Trophoblast cell (in vitro differentiated cells and primary cell): ENCODE measurements around the gene P2RX6. TPM values are rescaled to one million over a fixed set of nuclear protein-coding genes. Genes with fewer than 3 reads are reported as not detected.
A peak's percentile ranks its signal among the peaks of the same experiment; 100 is the strongest.

Experiments used
- DNase-seq, 2 donors: peaks; one replicate each; pipeline ENCODE4 v3.0.0-alpha.2; 2016
- H2AFZ ChIP-seq: 2 replicates; pipeline ENCODE4 v1.6.1; 2013; ENCODE audit warnings: low read length, moderate library complexity, mild to moderate bottlenecking; ENCODE audit not compliant: insufficient read depth, poor library complexity
- H2AK5ac ChIP-seq: 2 replicates; pipeline ENCODE4 v1.6.1; 2013; ENCODE audit warnings: mild to moderate bottlenecking, low read length
- H2BK120ac ChIP-seq: 2 replicates; pipeline ENCODE4 v1.6.1; 2013; ENCODE audit warnings: low read length, mild to moderate bottlenecking, moderate library complexity; ENCODE audit not compliant: insufficient read depth, poor library complexity
- H2BK12ac ChIP-seq: 2 replicates; pipeline ENCODE4 v1.6.1; 2013; ENCODE audit warnings: mild to moderate bottlenecking, low read length, moderate library complexity
- H2BK5ac ChIP-seq: 2 replicates; pipeline ENCODE4 v1.6.1; 2013; ENCODE audit warnings: low read length, low read depth, moderate library complexity, mild to moderate bottlenecking; ENCODE audit not compliant: poor library complexity
- H3K14ac ChIP-seq: 2 replicates; pipeline ENCODE4 v1.6.1; 2013; ENCODE audit warnings: mild to moderate bottlenecking, low read length
- H3K18ac ChIP-seq: 2 replicates; pipeline ENCODE4 v1.6.1; 2013; ENCODE audit warnings: mild to moderate bottlenecking, low read length
- H3K23ac ChIP-seq: 2 replicates; pipeline ENCODE4 v1.6.1; 2013; ENCODE audit warnings: low read length
- H3K27ac ChIP-seq: 2 replicates; pipeline ENCODE4 v1.5.1; 2013; ENCODE audit warnings: low read depth, mild to moderate bottlenecking, inconsistent platforms, low read length, moderate library complexity
- H3K27me3 ChIP-seq: 2 replicates; pipeline ENCODE4 v1.6.1; 2013; ENCODE audit warnings: inconsistent platforms, mild to moderate bottlenecking, low read length, moderate library complexity; ENCODE audit not compliant: insufficient read depth
- H3K36me3 ChIP-seq, 2 experiments: 1 replicate in 1 of 2; 2 replicates in 1 of 2; pipeline ENCODE4 v1.6.1; 2013; ENCODE audit warnings: low read length in 2 of 2, mild to moderate bottlenecking in 2 of 2, moderate library complexity in 1 of 2; ENCODE audit not compliant: insufficient read depth in 2 of 2, control insufficient read depth in 1 of 2
- H3K4ac ChIP-seq: 2 replicates; pipeline ENCODE4 v1.6.1; 2013; ENCODE audit warnings: low read depth, mild to moderate bottlenecking, low read length, moderate library complexity
- H3K4me1 ChIP-seq, 2 experiments: 1 replicate in 1 of 2; 2 replicates in 1 of 2; pipeline ENCODE4 v1.6.1; 2013; ENCODE audit warnings: low read length in 2 of 2, mild to moderate bottlenecking in 2 of 2, moderate library complexity in 1 of 2; ENCODE audit not compliant: insufficient read depth in 2 of 2, control insufficient read depth in 1 of 2
- H3K4me2 ChIP-seq: 2 replicates; pipeline ENCODE4 v1.6.1; 2013; ENCODE audit warnings: inconsistent platforms, mild to moderate bottlenecking, low read length, moderate library complexity
- H3K4me3 ChIP-seq: 2 replicates; pipeline ENCODE4 v1.5.1; 2013; ENCODE audit warnings: mild to moderate bottlenecking, low read depth, low read length, inconsistent platforms
- H3K79me1 ChIP-seq: one replicate; pipeline ENCODE4 v1.6.1; 2013; ENCODE audit warnings: low read length
- H3K79me2 ChIP-seq: 2 replicates; pipeline ENCODE4 v1.6.1; 2013; ENCODE audit warnings: low read length, mild to moderate bottlenecking; ENCODE audit not compliant: control insufficient read depth, insufficient read depth, poor library complexity
- H3K9ac ChIP-seq: 2 replicates; pipeline ENCODE4 v1.6.1; 2013; ENCODE audit warnings: mild to moderate bottlenecking, low read length
- H3K9me3 ChIP-seq: 2 replicates; pipeline ENCODE4 v1.6.1; 2013; ENCODE audit warnings: low read depth, mild to moderate bottlenecking, control low read depth, inconsistent platforms, low read length; ENCODE audit not compliant: insufficient read depth
- H4K12ac ChIP-seq: 2 replicates; pipeline ENCODE4 v1.6.1; 2013; ENCODE audit warnings: low read depth, mild to moderate bottlenecking, low read length, moderate library complexity
- H4K8ac ChIP-seq: 2 replicates; pipeline ENCODE4 v1.6.1; 2013; ENCODE audit warnings: low read depth, mild to moderate bottlenecking, low read length, moderate library complexity
- H4K91ac ChIP-seq: one replicate; pipeline ENCODE4 v1.6.1; 2013; ENCODE audit warnings: low read depth, mild to moderate bottlenecking, low read length, moderate library complexity
- WGBS: extraction: QIAGEN DNeasy Blood & Tissue Kit; methylation state at CpG from one replicate; pipeline ENCODE4 v1.1.7; 2013; ENCODE audit warnings: missing lambda C conversion rate; ENCODE audit not compliant: insufficient read length, insufficient coverage; ENCODE audit errors: extremely low coverage; 5-methylcytosine and 5-hydroxymethylcytosine counted together
- polyA plus RNA-seq: library from polyadenylated mRNA; stranded (reverse); fragments of 200-250 nt; gene quantifications from 2 replicates; pipeline ENCODE4 v1.2.3, GENCODE V29; 2013

Gene P2RX6
- polyA plus RNA-seq = 0.05 and 0.07 TPM in 2 replicates

GRCh38 chr22:21014726-21015465 lies at the start of gene P2RX6:
P2RX6 (plus strand) TSS chr22:21015165; CDS start chr22:21015175, 10 bp downstream.
- H3K9me3 ChIP-seq = no peaks in the 10 kb centered on the region

GRCh38 chr22:20965888-20966855 lies 48.8 kb upstream of the P2RX6 start:
- H3K23ac ChIP-seq = no peak overlapping the region
- H4K91ac ChIP-seq = no peak overlapping the region
- H3K4me3 ChIP-seq = no peak overlapping the region
- no peak overlapping the region for H3K14ac ChIP-seq
- H4K12ac ChIP-seq = no peak overlapping the region
- H3K4me2 ChIP-seq = no peak overlapping the region
- no peak overlapping the region for H2BK5ac ChIP-seq
- H3K27me3 ChIP-seq = peaks cover 24% of the 10 kb centered on the region
- no peak overlapping the region for H2AK5ac ChIP-seq
- H2AFZ ChIP-seq = no peak overlapping the region
- no peak overlapping the region for H3K18ac ChIP-seq
- DNase-seq = no peak
- no peak overlapping the region for H3K4ac ChIP-seq
- no peak overlapping the region for H4K8ac ChIP-seq
- no peaks in the 10 kb centered on the region for H3K4me1 ChIP-seq
- H3K9ac ChIP-seq = no peak overlapping the region
- H3K36me3 ChIP-seq = no peaks in the 10 kb centered on the region
- H3K27ac ChIP-seq = no peak overlapping the region
- WGBS = no CpG with 5 or more reads among the region's 13 CpGs
- no peaks in the 10 kb centered on the region for H3K79me1 ChIP-seq
- peaks cover 2% of the 10 kb centered on the region for H3K9me3 ChIP-seq
- H2BK12ac ChIP-seq = no peak overlapping the region
- no peaks in the 10 kb centered on the region for H3K79me2 ChIP-seq
- H2BK120ac ChIP-seq = no peak overlapping the region

More at GRCh38 chr22:21014726-21015465, at the start of gene P2RX6:
- Histone ChIP-seq H2BK5ac (peak within 1 kb of the TSS; percentile 17), H3K23ac (no peak within 1 kb of the TSS), H3K14ac (peak within 1 kb of the TSS; percentile 23), H3K4ac (no peak within 1 kb of the TSS), H3K27me3 (no peaks in the 10 kb centered on the region), H3K4me2 (peak within 1 kb of the TSS; percentile 79), H2BK120ac (peak within 1 kb of the TSS; percentile 36), H2AK5ac (no peak within 1 kb of the TSS), H3K4me3 (peak within 1 kb of the TSS; percentile 48), H3K79me2 (no peaks in the 10 kb centered on the region), H3K36me3 (no peaks in the 10 kb centered on the region), H4K91ac (peak within 1 kb of the TSS; percentile 49), H3K18ac (peak within 1 kb of the TSS; percentile 12), H2BK12ac (peak within 1 kb of the TSS; percentile 20), H3K4me1 (peaks cover 15 to 18% of the 10 kb centered on the region in 2 experiments), H3K79me1 (peaks cover 3% of the 10 kb centered on the region), H3K9ac (no peak within 1 kb of the TSS), H3K27ac (peak within 1 kb of the TSS; percentile 44), H4K8ac (peak within 1 kb of the TSS; percentile 25), H2AFZ (peak within 1 kb of the TSS; percentile 7), H4K12ac (no peak within 1 kb of the TSS)
- DNase-seq = peak; percentile 75 to 89
- WGBS = no CpG with 5 or more reads among the region's 12 CpGs

- Histone ChIP-seq H3K4me1 (no peaks in the 10 kb centered on the region), H4K12ac (no peak within 1 kb of the TSS), H3K4me3 (no peak within 1 kb of the TSS), H4K8ac (no peak within 1 kb of the TSS), H3K4me2 (no peak within 1 kb of the TSS), H3K23ac (no peak within 1 kb of the TSS), H2BK5ac (no peak within 1 kb of the TSS), H2BK120ac (no peak within 1 kb of the TSS), H2BK12ac (no peak within 1 kb of the TSS), H3K27me3 (peaks cover 24% of the 10 kb centered on the region), H3K14ac (no peak within 1 kb of the TSS), H3K79me2 (no peaks in the 10 kb centered on the region), H3K4ac (no peak within 1 kb of the TSS), H3K27ac (no peak within 1 kb of the TSS), H3K79me1 (no peaks in the 10 kb centered on the region), H3K36me3 (no peaks in the 10 kb centered on the region), H2AK5ac (no peak within 1 kb of the TSS), H3K9ac (no peak within 1 kb of the TSS), H3K18ac (no peak within 1 kb of the TSS), H4K91ac (no peak within 1 kb of the TSS), H3K9me3 (peaks cover 2% of the 10 kb centered on the region), H2AFZ (no peak within 1 kb of the TSS)
- no CpG with 5 or more reads among the region's 22 CpGs for WGBS
- no peak for DNase-seq
These were observed 47.9 kb upstream of the P2RX6 start, which contains the start of gene AIFM3 for GRCh38 chr22:20966883-20967696. AIFM3 (plus strand) TSS chr22:20967255; CDS start chr22:20967945, 690 bp downstream.
